H1 (cell line): ENCODE data around the gene ZNF281. TPM values are rescaled to one million over a fixed set of nuclear protein-coding genes. Genes with fewer than 3 reads are reported as not detected.

Experiments
- CTCF ChIA-PET: fragments of 300-600 bp; sonication (Branson Sonifier 250); formaldehyde crosslinking; loops from one replicate; lab custom pipeline; 2021; ENCODE audit not compliant: partially characterized antibody; lab: Charles Lee
- POLR2A ChIA-PET: fragments of 300-600 bp; sonication (Branson Sonifier 250); formaldehyde crosslinking; loops from one replicate; lab custom pipeline; 2021; ENCODE audit warnings: inconsistent platforms; ENCODE audit not compliant: partially characterized antibody; lab: Charles Lee
- DNase-seq, 2 experiments: peaks; one replicate each; pipeline versions ENCODE4 v3.0.0 to v3.0.0-alpha.2; 2010 to 2022; ENCODE audit warnings: low spot score in 2 of 2, low read depth in 1 of 2, mixed read lengths in 1 of 2
- FAIRE-seq: peaks from 2 replicates; lab custom pipeline; 2011; peaks lifted over from hg19 to GRCh38; lab: Jason Lieb, UNC
- H2AFZ ChIP-seq: 2 replicates; pipeline ENCODE4 v1.8.1; 2012; ENCODE audit warnings: low read length, inconsistent platforms
- H2AK5ac ChIP-seq: 2 replicates; pipeline ENCODE4 v1.6.1; 2013; ENCODE audit warnings: low read depth, low read length
- H2BK120ac ChIP-seq: replicated peaks from 2 replicates; pipeline ENCODE3; 2013; ENCODE audit warnings: low read depth, low read length, inconsistent platforms
- H2BK12ac ChIP-seq: 2 replicates; pipeline ENCODE4 v1.6.1; 2013; ENCODE audit warnings: low read depth, low read length
- H2BK15ac ChIP-seq: 2 replicates; pipeline ENCODE4 v1.6.1; 2013; ENCODE audit warnings: low read length
- H2BK20ac ChIP-seq: 2 replicates; pipeline ENCODE4 v1.6.1; 2013; ENCODE audit warnings: low read length
- H2BK5ac ChIP-seq: 2 replicates; pipeline ENCODE4 v1.6.1; 2013; ENCODE audit warnings: low read depth, low read length
- H3K14ac ChIP-seq: 2 replicates; pipeline ENCODE4 v1.6.1; 2013; ENCODE audit warnings: inconsistent platforms; ENCODE audit not compliant: insufficient read length
- H3K18ac ChIP-seq: 2 replicates; pipeline ENCODE4 v1.6.1; 2013; ENCODE audit warnings: low read length; ENCODE audit errors: extremely low read depth
- H3K23ac ChIP-seq: 2 replicates; pipeline ENCODE4 v1.6.1; 2013; ENCODE audit warnings: inconsistent platforms; ENCODE audit not compliant: insufficient read length
- H3K23me2 ChIP-seq: 2 replicates; pipeline ENCODE4 v1.6.1; 2013; ENCODE audit warnings: low read depth, low read length
- H3K27ac ChIP-seq: 2 replicates; pipeline ENCODE4 v1.6.1; 2011; ENCODE audit warnings: low read depth, low read length, inconsistent platforms
- H3K27me3 ChIP-seq, 4 experiments: replicated peaks in 1 of 4; 1 replicate in 1 of 4; 2 replicates in 3 of 4; pipeline versions ENCODE4 v1.6.1 to v1.8.1; 2011 to 2013; ENCODE audit warnings: low read length in 3 of 4, mild to moderate bottlenecking in 3 of 4, inconsistent platforms in 2 of 4, mixed read lengths in 2 of 4, moderate library complexity in 1 of 4; ENCODE audit not compliant: control insufficient read depth in 3 of 4, insufficient read depth in 3 of 4; ENCODE audit errors: extremely low read depth in 1 of 4
- H3K36me3 ChIP-seq, 4 experiments: 2 replicates each; pipeline versions ENCODE4 v1.6.1 to v1.8.1; 2011 to 2013; ENCODE audit warnings: mild to moderate bottlenecking in 4 of 4, low read length in 3 of 4, moderate library complexity in 2 of 4, control low read depth in 1 of 4, inconsistent platforms in 1 of 4; ENCODE audit not compliant: insufficient read depth in 4 of 4, control insufficient read depth in 2 of 4
- H3K4ac ChIP-seq: replicated peaks from 2 replicates; pipeline ENCODE3; 2013; ENCODE audit warnings: low read length, low read depth, mixed read lengths, inconsistent platforms; ENCODE audit not compliant: insufficient read length
- H3K4me1 ChIP-seq, 4 experiments: replicated peaks in 1 of 4; 1 replicate in 1 of 4; 2 replicates in 3 of 4; pipeline versions ENCODE4 v1.6.1 to v1.8.1; 2011 to 2013; ENCODE audit warnings: low read length in 3 of 4, inconsistent platforms in 2 of 4, mixed read lengths in 1 of 4; ENCODE audit not compliant: insufficient read depth in 4 of 4, control insufficient read depth in 3 of 4
- H3K4me2 ChIP-seq, 2 experiments: 2 replicates each; pipeline versions ENCODE4 v1.6.1 to v1.8.1; 2011 to 2013; ENCODE audit warnings: low read depth in 2 of 2, low read length in 2 of 2, control low read depth in 1 of 2, inconsistent platforms in 1 of 2, mild to moderate bottlenecking in 1 of 2; ENCODE audit not compliant: insufficient read depth in 1 of 2
- H3K4me3 ChIP-seq, 4 experiments: fragments of 200-600, 300-600 bp in 1 of 4; sonication (generic), shearing (Covaris generic), sonication (Bioruptor Twin) in 1 of 4; 2 replicates each; pipeline versions ENCODE4 v1.5.1 to v1.8.1; 2011 to 2016; ENCODE audit warnings: low read length in 4 of 4, low read depth in 3 of 4, control low read depth in 2 of 4, inconsistent platforms in 2 of 4, mild to moderate bottlenecking in 2 of 4, mixed read lengths in 1 of 4, moderate library complexity in 1 of 4; ENCODE audit not compliant: insufficient read depth in 2 of 4; ENCODE audit errors: extremely low read depth in 1 of 4
- H3K56ac ChIP-seq: replicated peaks from 2 replicates; pipeline ENCODE3; 2013; ENCODE audit warnings: low read depth, mild to moderate bottlenecking, mixed read lengths, low read length, inconsistent platforms; ENCODE audit not compliant: insufficient read length
- H3K79me1 ChIP-seq: 2 replicates; pipeline ENCODE4 v1.6.1; 2013; ENCODE audit warnings: low read depth, low read length, control low read depth
- H3K79me2 ChIP-seq, 2 experiments: 2 replicates each; pipeline versions ENCODE4 v1.6.1 to v1.8.1; 2012 to 2013; ENCODE audit warnings: low read length in 2 of 2, mild to moderate bottlenecking in 2 of 2, inconsistent platforms in 1 of 2; ENCODE audit not compliant: insufficient read depth in 2 of 2, control insufficient read depth in 1 of 2
- H3K9ac ChIP-seq, 4 experiments: replicated peaks in 1 of 4; 1 replicate in 1 of 4; 2 replicates in 3 of 4; pipeline versions ENCODE4 v1.6.1 to v1.8.1; 2011 to 2013; ENCODE audit warnings: low read depth in 3 of 4, low read length in 3 of 4, control low read depth in 2 of 4, mild to moderate bottlenecking in 2 of 4, moderate library complexity in 2 of 4, inconsistent platforms in 1 of 4; ENCODE audit errors: extremely low read depth in 1 of 4
- H3K9me3 ChIP-seq, 2 experiments: 2 replicates each; pipeline versions ENCODE4 v1.6.1 to v1.8.1; 2012 to 2013; ENCODE audit warnings: mild to moderate bottlenecking in 2 of 2, moderate library complexity in 2 of 2, control low read depth in 1 of 2, inconsistent platforms in 1 of 2, low read depth in 1 of 2, low read length in 1 of 2, mixed read lengths in 1 of 2; ENCODE audit not compliant: insufficient read depth in 2 of 2
- H4K20me1 ChIP-seq, 2 experiments: replicated peaks in 1 of 2; 2 replicates each; pipeline versions ENCODE3 to v1.8.1; 2011 to 2013; ENCODE audit warnings: inconsistent platforms in 2 of 2, low read length in 2 of 2, mild to moderate bottlenecking in 1 of 2; ENCODE audit not compliant: insufficient read depth in 2 of 2, control insufficient read depth in 1 of 2
- H4K5ac ChIP-seq: 2 replicates; pipeline ENCODE4 v1.6.1; 2013; ENCODE audit warnings: low read length, low read depth, mixed read lengths, inconsistent platforms; ENCODE audit not compliant: insufficient read length
- H4K8ac ChIP-seq: 2 replicates; pipeline ENCODE4 v1.8.0; 2013; ENCODE audit warnings: mild to moderate bottlenecking, moderate library complexity, low read length, inconsistent platforms; ENCODE audit not compliant: insufficient read depth; ENCODE audit errors: extremely low read depth
- H4K91ac ChIP-seq: replicated peaks from 2 replicates; pipeline ENCODE3; 2013; ENCODE audit warnings: low read length, mixed read lengths, inconsistent platforms; ENCODE audit not compliant: insufficient read length
- E2F6 ChIP-seq: IDR thresholded peaks from 2 replicates; pipeline ENCODE4 v1.6.1; 2012; ENCODE audit warnings: inconsistent platforms
- HDAC2 ChIP-seq, 2 experiments: fragments of 300-600 bp in 1 of 2; sonication (generic) in 1 of 2; IDR thresholded peaks; 2 replicates each; pipeline ENCODE4 v1.6.1; 2011 to 2012; ENCODE audit warnings: low read depth in 2 of 2, low read length in 2 of 2, mild to moderate bottlenecking in 2 of 2, moderate library complexity in 2 of 2, borderline replicate concordance in 1 of 2, inconsistent platforms in 1 of 2
- JUN ChIP-seq: IDR thresholded peaks from 2 replicates; pipeline ENCODE4 v1.6.1; 2011; ENCODE audit warnings: low read depth, mild to moderate bottlenecking, improper control_type of control experiment, low read length
- MAX ChIP-seq: IDR thresholded peaks from 2 replicates; pipeline ENCODE4 v1.6.1; 2012; ENCODE audit warnings: inconsistent platforms
- RAD21 ChIP-seq, 2 experiments: IDR thresholded peaks in 1 of 2; conservative IDR thresholded peaks in 1 of 2; 2 replicates each; pipeline ENCODE4 v1.6.1; 2011; ENCODE audit warnings: low read depth in 2 of 2, low read length in 2 of 2, improper control_type of control experiment in 1 of 2, inconsistent platforms in 1 of 2, mild to moderate bottlenecking in 1 of 2, moderate library complexity in 1 of 2
- RFX5 ChIP-seq: IDR thresholded peaks from 2 replicates; pipeline ENCODE4 v1.6.1; 2011; ENCODE audit warnings: low read depth, low read length, improper control_type of control experiment, borderline replicate concordance
- SAP30 ChIP-seq: fragments of 300-600 bp; sonication (generic); IDR thresholded peaks from 2 replicates; pipeline ENCODE4 v1.7.1; 2012; ENCODE audit warnings: low read length, moderate library complexity, mild to moderate bottlenecking, inconsistent platforms; ENCODE audit not compliant: insufficient read depth, insufficient replicate concordance
- SIN3A ChIP-seq, 2 experiments: IDR thresholded peaks in 1 of 2; conservative IDR thresholded peaks in 1 of 2; 2 replicates each; pipeline ENCODE4 v1.6.1; 2011 to 2012; ENCODE audit warnings: low read length in 2 of 2, improper control_type of control experiment in 1 of 2, low read depth in 1 of 2, mild to moderate bottlenecking in 1 of 2
- SP4 ChIP-seq: IDR thresholded peaks from 2 replicates; pipeline ENCODE4 v1.6.1; 2012; ENCODE audit warnings: low read length, inconsistent platforms
- ZNF274 ChIP-seq: IDR thresholded peaks from 2 replicates; pipeline ENCODE4 v1.7.0; 2012; ENCODE audit warnings: low read length, borderline replicate concordance; ENCODE audit errors: extremely low read depth
- WGBS, 2 experiments: shearing (Covaris generic) in 1 of 2; methylation state at CpG; one replicate each; pipeline versions ENCODE4 v1.1.6 to v1.1.7; 2013 to 2015; ENCODE audit warnings: low lambda C conversion rate in 2 of 2, mixed read lengths in 2 of 2, inconsistent platforms in 1 of 2, low coverage in 1 of 2, missing lambda C conversion rate in 1 of 2; ENCODE audit not compliant: insufficient replicate concordance in 2 of 2, insufficient coverage in 1 of 2, insufficient read length in 1 of 2; ENCODE audit errors: extremely low coverage in 1 of 2, missing lambda C conversion rate in 1 of 2; 5-methylcytosine and 5-hydroxymethylcytosine counted together
- polyA plus RNA-seq, 7 experiments: library from polyadenylated mRNA; depleted of rRNA in 3 of 7; stranded (reverse) in 5 of 7; unstranded in 2 of 7; fragments of >200 nt in 5 of 7; fragments of 200-250 nt in 2 of 7; gene quantifications; 1 replicate in 5 of 7; 2 replicates in 1 of 7; 4 replicates in 1 of 7; pipeline versions ENCODE4 v1.2.1 to v1.2.3, GENCODE V29; 2011 to 2013; ENCODE audit warnings: missing spikeins in 2 of 7, mixed read lengths in 2 of 7
- total RNA-seq: library from RNA; stranded (reverse); fragmentation: NEBNext Ultra II Directional; extraction: Animal tissue kit (Norgen Biotek cat#: 25700); gene quantifications from 2 replicates; pipeline ENCODE4 v1.2.1, GENCODE V29; 2021

ZNF281 gene
- total and polyA plus RNA-seq, 2 of the 8 experiments (the other 6 are each of a cell fraction or from before 2014, with no cell fraction given): 19.5 to 61.4 TPM

DNA sequence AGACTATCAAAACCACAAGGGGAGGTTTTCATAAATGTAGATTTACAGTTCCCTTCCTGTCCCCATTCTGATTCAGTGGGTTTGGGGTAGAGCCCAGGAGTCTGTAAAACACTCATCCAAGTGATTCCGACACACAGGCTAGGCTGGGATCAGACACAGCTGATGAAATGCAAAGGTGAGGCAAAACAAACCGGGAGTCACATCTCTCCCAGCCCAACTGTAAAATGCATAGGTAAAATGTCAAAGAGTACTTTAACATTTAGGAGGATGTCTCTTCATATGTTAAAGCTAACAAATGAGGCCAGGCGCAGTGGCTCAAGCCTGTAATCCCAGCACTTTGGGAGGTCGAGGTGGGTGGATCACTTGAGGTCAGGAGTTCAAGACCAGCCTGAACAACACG is 45.0 kb downstream of the ZNF281 start:
- peaks cover 0 to 5% (median 2%) of the 10 kb centered on the region in 4 experiments; a peak in 4 of 8 replicates for H3K36me3 ChIP-seq
- H3K9ac ChIP-seq: peak overlapping the region in 1 of 4 experiments; percentile 41; a peak in 3 of 7 replicates
- H2BK12ac ChIP-seq: peak overlapping the region; percentile 69; the same call in 1 of the 2 replicates
- H4K91ac ChIP-seq: peak overlapping the region; percentile 77
- no peak overlapping the region for H2BK20ac ChIP-seq
- H3K27ac ChIP-seq: peak overlapping the region; percentile 83
- no peak overlapping the region for H2BK15ac ChIP-seq
- POLR2A ChIA-PET: interaction anchor here (0.6 to 5.0 kb wide), 24 partner anchors 9 to 526 kb away, joined by 3 to 51 read pairs (median 4); partner anchors contain the start of gene ZNF281
- no peaks in the 10 kb centered on the region for H4K20me1 ChIP-seq
- peak overlapping the region; percentile 39; the same call in 1 of the 2 replicates for H3K18ac ChIP-seq
- FAIRE-seq (peak; percentile 7), DNase-seq (peak; percentile 44 to 59)
- no peak overlapping the region for H3K56ac ChIP-seq
- peaks cover 4 to 34% (median 26%) of the 10 kb centered on the region in 4 experiments for H3K4me1 ChIP-seq
- H3K27me3 ChIP-seq: no peaks in the 10 kb centered on the region
- H2AFZ ChIP-seq: no peak overlapping the region
- peak overlapping the region in 2 of 4 experiments; percentile 20 to 48; a peak in 2 of 8 replicates for H3K4me3 ChIP-seq
- WGBS, 2 experiments: 2% methylated on average over 5 of the region's 5 CpGs; no CpG with 5 or more reads in 1 of the 2 experiments
- CTCF ChIA-PET: interaction anchor here (0.9 to 5.1 kb wide), 16 partner anchors 9 to 151 kb away, joined by 3 to 36 read pairs (median 4); no protein-coding TSS in a partner anchor
- no peaks in the 10 kb centered on the region for H3K9me3 ChIP-seq
- no peaks in the 10 kb centered on the region for H3K79me1 ChIP-seq
- H4K8ac ChIP-seq: no peak overlapping the region
- peak overlapping the region; percentile 47 for H4K5ac ChIP-seq
- H3K4ac ChIP-seq: peak overlapping the region; percentile 20
- H3K23me2 ChIP-seq: no peaks in the 10 kb centered on the region
- H3K23ac ChIP-seq: no peak overlapping the region
- no peak overlapping the region for H3K14ac ChIP-seq
- peak overlapping the region; percentile 94; the same call in 1 of the 2 replicates for H2BK5ac ChIP-seq
- H3K79me2 ChIP-seq: no peaks in the 10 kb centered on the region
- H3K4me2 ChIP-seq: peak overlapping the region; percentile 59 to 60
- peak overlapping the region; percentile 38 for H2BK120ac ChIP-seq
- H2AK5ac ChIP-seq: peak overlapping the region; percentile 44; the same call in 1 of the 2 replicates
- TF ChIP-seq ZNF274: no peak
- no peak for TF ChIP-seq HDAC2 (IDR thresholded peaks at IDR 0.05; ENCODE audit: borderline replicate concordance in 1 of 2, low read depth in 2 of 2, low read length in 2 of 2)
- TF ChIP-seq E2F6: no peak
- no peak for TF ChIP-seq RAD21 (IDR thresholded peaks at IDR 0.05 in 1 of 2, conservative IDR thresholded peaks at IDR 0.05 in 1 of 2; ENCODE audit: low read depth in 2 of 2, low read length in 2 of 2)
- TF ChIP-seq MAX: no peak
- TF ChIP-seq JUN: no peak
- TF ChIP-seq RFX5: no peak
- no peak for TF ChIP-seq SP4
- no peak for TF ChIP-seq SAP30
- TF ChIP-seq SIN3A (conservative IDR thresholded peaks at IDR 0.05 in 1 of 2, IDR thresholded peaks at IDR 0.05 in 1 of 2; ENCODE audit: low read depth in 1 of 2, low read length in 2 of 2): no peak
